ENCODE data around the gene ZNG1F. TPM values are rescaled to one million over a fixed set of nuclear protein-coding genes. Genes with fewer than 3 reads are reported as not detected.
"Not testable (repeated sequence)": the region's sequence is repeated elsewhere in the genome, so short reads cannot be mapped to it uniquely, and the experiment has no call there.

Gene ZNG1F
- total and polyA plus RNA-seq, 3 experiments from 2014 or later: 1.9 to 11.5 (median 7.9) TPM

GRCh38 chr9:41086215-41086614 lies 102.9 kb downstream of the ZNG1F start:
- DNase-seq; H3K27ac ChIP-seq (ENCODE audit: low read depth, low read length); H3K4me3 ChIP-seq (ENCODE audit: low read length); POLR2A ChIA-PET; CTCF ChIA-PET; H3K27me3 ChIP-seq (ENCODE audit: insufficient read depth, low read length, poor library complexity, severe bottlenecking); H3K9me3 ChIP-seq (ENCODE audit: low read length); H3K27ac Mint-ChIP-seq; H3K4me1 ChIP-seq (ENCODE audit: insufficient read depth, low read length); H3K36me3 ChIP-seq (ENCODE audit: insufficient read depth, low read length); H3K36me3 Mint-ChIP-seq; H3K4me1 Mint-ChIP-seq; H3K4me3 Mint-ChIP-seq; H3K9me3 Mint-ChIP-seq: not testable (repeated sequence)
- H3K27me3 Mint-ChIP-seq: peaks cover 11 to 27% of the 10 kb centered on the region in 2 donors

GRCh38 chr9:41082358-41082757 lies 106.8 kb downstream of the ZNG1F start:
- peaks cover 8 to 22% of the 10 kb centered on the region in 2 donors for H3K27me3 Mint-ChIP-seq
- H3K36me3 Mint-ChIP-seq; H3K9me3 Mint-ChIP-seq; H3K9me3 ChIP-seq (ENCODE audit: low read length); DNase-seq; H3K36me3 ChIP-seq (ENCODE audit: insufficient read depth, low read length); H3K4me3 ChIP-seq (ENCODE audit: low read length); H3K27me3 ChIP-seq (ENCODE audit: insufficient read depth, low read length, poor library complexity, severe bottlenecking); H3K4me1 Mint-ChIP-seq; H3K4me1 ChIP-seq (ENCODE audit: insufficient read depth, low read length); POLR2A ChIA-PET; H3K27ac ChIP-seq (ENCODE audit: low read depth, low read length); H3K27ac Mint-ChIP-seq; H3K4me3 Mint-ChIP-seq; CTCF ChIA-PET: not testable (repeated sequence)

Other genes starting within 250 kb of the ZNG1F start
- gene FOXD4L6, start 60.6 kb downstream of the ZNG1F start, total RNA-seq: not detected
- gene FOXD4L6, start 60.6 kb downstream of the ZNG1F start, polyA plus RNA-seq: not detected